Measurements from ENCODE around the gene TRIP11. TPM values are rescaled to one million over a fixed set of nuclear protein-coding genes. Genes with fewer than 3 reads are reported as not detected.

TRIP11 gene
- total and polyA plus RNA-seq, 7 donors: 6.8 to 54.8 (median 47.5) TPM

- intact Hi-C loops (cut with DNase I): no loop called here
- no peak for ATAC-seq
- DNase-seq: no peak
- no peaks in the 10 kb centered on the region for H3K36me3 ChIP-seq (ENCODE audit: insufficient read depth in 1 of 2, low read depth in 1 of 2)
- H3K27ac ChIP-seq: no peak overlapping the region
- no peak for TF ChIP-seq CTCF (IDR thresholded peaks at IDR 0.05)
- peaks cover 0 to 18% (median 2%) of the 10 kb centered on the region in 3 donors for H3K27me3 ChIP-seq (ENCODE audit: insufficient read depth in 3 of 3, low read length in 2 of 3)
- 91 to 92% (median 91%) methylated on average over 3 of the region's 3 CpGs for WGBS, 3 donors
- H3K4me3 ChIP-seq: no peak overlapping the region
- H3K4me1 ChIP-seq: no peaks in the 10 kb centered on the region
- no peaks in the 10 kb centered on the region for H3K9me3 ChIP-seq
Measured at GRCh38 chr14:91940209-91940608, 99.7 kb downstream of the TRIP11 start.

- Histone ChIP-seq H3K27ac (no peak overlapping the region), H3K4me3 (no peak overlapping the region), H3K9me3 (no peaks in the 10 kb centered on the region), H3K36me3 (ENCODE audit: insufficient read depth in 1 of 2, low read depth in 1 of 2) (no peaks in the 10 kb centered on the region), H3K4me1 (no peaks in the 10 kb centered on the region), H3K27me3 (ENCODE audit: insufficient read depth in 3 of 3, low read length in 2 of 3) (no peaks in the 10 kb centered on the region)
- no peak for TF ChIP-seq CTCF (IDR thresholded peaks at IDR 0.05)
- DNase-seq (no peak), ATAC-seq (no peak)
- intact Hi-C loops (cut with DNase I): no loop called here
- WGBS, 3 donors: 93 to 99% (median 94%) methylated on average over 6 of the region's 6 CpGs
Measured at GRCh38 chr14:91935586-91935985, 104.3 kb downstream of the TRIP11 start.

GRCh38 chr14:91934554-91935285 lies 105.1 kb downstream of the TRIP11 start:
- no peaks in the 10 kb centered on the region for H3K27me3 ChIP-seq (ENCODE audit: insufficient read depth in 3 of 3, low read length in 2 of 3)
- no peaks in the 10 kb centered on the region for H3K9me3 ChIP-seq
- no peak for DNase-seq
- WGBS, 3 donors: 68 to 77% (median 72%) methylated on average over 8 of the region's 8 CpGs
- intact Hi-C loops (cut with DNase I): no loop called here
- peak in 1 of 4 donors; percentile 30 for ATAC-seq
- H3K4me3 ChIP-seq: no peak overlapping the region
- H3K4me1 ChIP-seq: no peaks in the 10 kb centered on the region
- H3K36me3 ChIP-seq (ENCODE audit: insufficient read depth in 1 of 2, low read depth in 1 of 2): no peaks in the 10 kb centered on the region
- no peak for TF ChIP-seq CTCF (IDR thresholded peaks at IDR 0.05)
- no peak overlapping the region for H3K27ac ChIP-seq

GRCh38 chr14:91931478-91932088 lies 108.3 kb downstream of the TRIP11 start:
- peak in 1 of 4 donors; percentile 33 for ATAC-seq
- no peaks in the 10 kb centered on the region for H3K9me3 ChIP-seq
- intact Hi-C loops (cut with DNase I): no loop called here
- H3K27me3 ChIP-seq (ENCODE audit: insufficient read depth in 3 of 3, low read length in 2 of 3): no peaks in the 10 kb centered on the region
- no peak for DNase-seq
- WGBS, 3 donors: 85 to 90% (median 88%) methylated on average over 11 of the region's 11 CpGs
- no peak for TF ChIP-seq CTCF (IDR thresholded peaks at IDR 0.05)
- H3K36me3 ChIP-seq (ENCODE audit: insufficient read depth in 1 of 2, low read depth in 1 of 2): no peaks in the 10 kb centered on the region
- H3K4me3 ChIP-seq: no peak overlapping the region
- no peak overlapping the region for H3K27ac ChIP-seq
- H3K4me1 ChIP-seq: no peaks in the 10 kb centered on the region
